ENCODE data around the gene KRT82. TPM values are rescaled to one million over a fixed set of nuclear protein-coding genes. Genes with fewer than 3 reads are reported as not detected.

The KRT82 gene
- total RNA-seq, 1 donor from 2014 or later: not detected

DNA sequence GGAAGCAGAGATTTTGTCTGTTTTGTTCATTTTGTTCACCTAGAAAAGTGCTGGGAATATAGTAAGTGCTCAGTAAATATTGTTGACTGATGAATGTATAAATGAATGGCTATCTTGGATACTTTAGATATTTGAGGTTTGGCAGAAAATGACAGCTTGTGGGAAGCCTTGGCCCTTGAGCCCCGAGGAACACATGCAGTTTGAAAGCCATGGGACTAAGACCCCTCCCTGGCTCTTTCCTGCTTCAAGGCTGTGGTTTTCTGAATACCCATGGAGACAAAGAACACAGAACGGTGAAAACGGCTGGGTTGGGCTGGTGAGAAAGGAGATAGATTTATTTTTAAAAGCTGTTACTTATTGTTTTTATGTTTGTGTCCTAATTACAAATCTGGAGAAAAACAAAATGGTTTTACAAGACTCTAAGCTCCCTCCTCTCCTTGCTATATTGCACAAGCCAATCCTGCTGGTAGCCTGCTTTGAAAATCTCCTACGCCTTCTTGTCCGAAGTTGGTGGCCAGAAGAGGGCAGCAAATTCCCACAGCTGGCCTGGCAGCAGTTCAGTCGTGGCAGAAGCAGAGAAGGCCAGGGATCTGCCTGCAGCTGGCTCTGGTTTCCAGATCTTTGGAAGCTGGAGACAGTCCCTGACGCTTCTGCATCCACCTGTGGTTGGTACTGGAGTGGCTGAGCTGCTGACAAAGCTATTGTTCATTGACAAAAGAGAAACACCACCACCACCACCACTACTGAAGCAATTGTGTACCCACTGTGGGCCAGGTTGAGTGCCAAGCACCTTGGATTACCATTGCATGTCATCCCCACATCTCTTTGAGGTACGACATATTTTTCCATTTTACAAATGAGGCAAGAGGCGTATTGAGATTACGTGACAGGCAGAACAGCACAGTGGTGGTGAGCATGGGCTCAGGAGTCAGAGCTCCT lies 33.6 kb downstream of the KRT82 start:
- TF ChIP-seq, protein P1, sequence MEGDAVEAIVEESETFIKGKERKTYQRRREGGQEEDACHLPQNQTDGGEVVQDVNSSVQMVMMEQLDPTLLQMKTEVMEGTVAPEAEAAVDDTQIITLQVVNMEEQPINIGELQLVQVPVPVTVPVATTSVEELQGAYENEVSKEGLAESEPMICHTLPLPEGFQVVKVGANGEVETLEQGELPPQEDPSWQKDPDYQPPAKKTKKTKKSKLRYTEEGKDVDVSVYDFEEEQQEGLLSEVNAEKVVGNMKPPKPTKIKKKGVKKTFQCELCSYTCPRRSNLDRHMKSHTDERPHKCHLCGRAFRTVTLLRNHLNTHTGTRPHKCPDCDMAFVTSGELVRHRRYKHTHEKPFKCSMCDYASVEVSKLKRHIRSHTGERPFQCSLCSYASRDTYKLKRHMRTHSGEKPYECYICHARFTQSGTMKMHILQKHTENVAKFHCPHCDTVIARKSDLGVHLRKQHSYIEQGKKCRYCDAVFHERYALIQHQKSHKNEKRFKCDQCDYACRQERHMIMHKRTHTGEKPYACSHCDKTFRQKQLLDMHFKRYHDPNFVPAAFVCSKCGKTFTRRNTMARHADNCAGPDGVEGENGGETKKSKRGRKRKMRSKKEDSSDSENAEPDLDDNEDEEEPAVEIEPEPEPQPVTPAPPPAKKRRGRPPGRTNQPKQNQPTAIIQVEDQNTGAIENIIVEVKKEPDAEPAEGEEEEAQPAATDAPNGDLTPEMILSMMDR (conservative IDR thresholded peaks at IDR 0.05): peak; percentile 91
- H3K27ac Mint-ChIP-seq (ENCODE audit: unreplicated experiment): no peak overlapping the region
- no peaks in the 10 kb centered on the region for H3K9me3 Mint-ChIP-seq
- no peak overlapping the region for H3K4me3 Mint-ChIP-seq
- H3K36me3 Mint-ChIP-seq (ENCODE audit: low read depth): no peaks in the 10 kb centered on the region
- peak; percentile 80 for DNase-seq (ENCODE audit: low read depth, low spot score)
- peaks cover 11% of the 10 kb centered on the region for H3K27me3 Mint-ChIP-seq (ENCODE audit: low read depth)
- H3K4me1 Mint-ChIP-seq: peaks cover 8% of the 10 kb centered on the region

DNA sequence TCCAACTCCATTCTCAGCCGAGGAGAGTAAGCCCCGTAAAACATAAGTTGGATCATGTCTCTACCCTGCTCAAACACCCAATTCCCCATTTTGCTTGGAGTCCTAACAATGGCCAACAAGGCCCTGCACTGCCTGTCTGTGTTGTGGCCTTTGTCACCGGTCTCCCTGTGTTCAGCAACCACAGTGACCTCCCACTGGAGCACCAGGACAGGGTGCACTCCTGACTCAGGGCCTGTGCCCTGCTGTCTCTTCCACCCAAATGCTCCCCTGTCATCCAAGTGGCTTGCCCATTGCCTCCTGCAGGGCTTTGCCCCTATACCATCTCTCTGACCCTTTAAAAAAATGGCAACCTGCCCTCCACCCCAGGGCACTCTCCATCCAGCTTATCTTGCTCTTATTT lies 34.4 kb downstream of the KRT82 start:
- H3K4me1 Mint-ChIP-seq: peaks cover 8% of the 10 kb centered on the region
- TF ChIP-seq, protein P1 (conservative IDR thresholded peaks at IDR 0.05): no peak
- H3K9me3 Mint-ChIP-seq: no peaks in the 10 kb centered on the region
- H3K27ac Mint-ChIP-seq (ENCODE audit: unreplicated experiment): no peak overlapping the region
- peaks cover 14% of the 10 kb centered on the region for H3K27me3 Mint-ChIP-seq (ENCODE audit: low read depth)
- H3K36me3 Mint-ChIP-seq (ENCODE audit: low read depth): no peaks in the 10 kb centered on the region
- H3K4me3 Mint-ChIP-seq: no peak overlapping the region
- no peak for DNase-seq (ENCODE audit: low read depth, low spot score)

DNA sequence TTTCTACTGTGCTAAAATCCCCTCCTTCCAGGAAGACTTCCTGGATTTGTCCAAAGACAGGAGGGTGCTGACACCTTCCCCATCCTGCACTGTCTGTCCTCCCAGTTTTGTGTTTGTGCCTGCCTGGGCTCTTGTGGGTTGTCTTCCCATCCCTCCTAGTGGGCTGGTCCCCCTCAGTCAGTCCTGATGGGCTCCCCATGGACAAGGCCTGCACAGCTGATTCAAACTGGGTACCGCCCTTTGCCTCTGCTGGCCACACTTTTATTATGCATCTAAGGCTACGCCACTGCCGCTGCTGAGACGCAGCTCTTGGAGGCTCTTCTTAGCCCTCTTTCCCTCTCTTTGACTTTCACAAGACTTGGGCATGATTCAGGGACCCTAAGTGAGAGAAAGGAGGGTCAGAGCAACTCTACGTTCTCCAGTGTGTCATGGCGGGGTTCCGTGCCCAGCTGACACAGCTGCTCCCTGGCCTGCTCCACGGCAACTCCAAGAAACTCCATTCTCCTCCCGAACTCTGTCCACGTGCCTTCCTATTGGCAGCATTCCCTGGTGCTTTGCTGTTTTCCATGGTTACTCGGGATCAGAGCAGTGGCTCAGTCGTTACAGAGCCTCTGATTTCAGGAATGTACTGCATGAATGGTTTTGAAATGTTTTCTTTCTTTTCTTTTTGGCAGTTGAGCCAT lies 35.1 kb downstream of the KRT82 start:
- Mint-ChIP-seq H3K4me1 (peaks cover 8% of the 10 kb centered on the region), H3K27ac (ENCODE audit: unreplicated experiment) (peak overlapping the region; percentile 93), H3K27me3 (ENCODE audit: low read depth) (peaks cover 14% of the 10 kb centered on the region), H3K36me3 (ENCODE audit: low read depth) (no peaks in the 10 kb centered on the region), H3K9me3 (no peaks in the 10 kb centered on the region), H3K4me3 (no peak overlapping the region)
- TF ChIP-seq, protein P1 (conservative IDR thresholded peaks at IDR 0.05): no peak
- no peak for DNase-seq (ENCODE audit: low read depth, low spot score)

DNA sequence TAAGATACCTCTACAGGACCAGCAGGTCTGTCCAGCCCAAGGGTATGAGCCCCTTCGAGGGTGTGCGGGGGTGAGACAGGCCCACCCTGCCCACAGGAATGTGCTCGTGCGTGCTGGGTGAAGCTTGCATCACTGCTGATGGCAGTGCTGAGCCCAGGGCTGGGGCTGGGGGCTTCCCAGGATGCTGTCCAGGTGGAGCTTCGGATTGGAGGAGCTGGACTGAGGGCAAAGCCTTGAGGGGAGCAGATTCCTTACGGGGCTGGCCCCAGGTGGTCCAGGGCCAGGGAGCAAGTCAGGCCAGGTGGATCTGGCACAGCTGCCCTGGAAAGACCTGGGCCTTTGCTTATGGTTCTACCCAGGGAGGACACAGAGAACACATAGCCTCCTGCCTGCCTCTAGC lies 36.3 kb downstream of the KRT82 start:
- Mint-ChIP-seq H3K4me3 (no peak overlapping the region), H3K36me3 (ENCODE audit: low read depth) (no peaks in the 10 kb centered on the region), H3K27me3 (ENCODE audit: low read depth) (peaks cover 14% of the 10 kb centered on the region), H3K9me3 (no peaks in the 10 kb centered on the region), H3K4me1 (peaks cover 8% of the 10 kb centered on the region), H3K27ac (ENCODE audit: unreplicated experiment) (no peak overlapping the region)
- DNase-seq (ENCODE audit: low read depth, low spot score): no peak
- TF ChIP-seq, protein P1 (conservative IDR thresholded peaks at IDR 0.05): no peak

DNA sequence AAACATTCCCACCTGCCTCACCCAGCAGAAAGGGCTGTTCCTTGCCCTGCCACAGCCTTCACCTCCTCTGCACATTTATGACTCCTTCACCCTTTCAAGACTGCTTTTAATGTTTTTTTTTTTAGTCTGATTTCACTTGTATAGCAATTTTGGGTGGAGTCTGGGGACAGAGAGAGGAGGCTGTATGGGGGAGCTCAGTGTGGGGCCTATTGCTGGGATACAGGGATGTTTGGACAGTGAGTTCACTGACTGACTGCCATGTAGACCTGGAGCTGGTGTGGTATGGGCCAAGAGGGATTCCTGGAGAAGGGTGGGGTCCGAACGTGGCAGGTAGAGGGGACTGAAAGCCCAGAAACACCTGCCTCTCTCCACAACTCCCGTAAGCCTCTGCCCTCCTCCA lies 36.9 kb downstream of the KRT82 start:
- peaks cover 14% of the 10 kb centered on the region for H3K27me3 Mint-ChIP-seq (ENCODE audit: low read depth)
- H3K27ac Mint-ChIP-seq (ENCODE audit: unreplicated experiment): no peak overlapping the region

More for the DNA sequence above, 36.9 kb downstream of the KRT82 start:
- Mint-ChIP-seq H3K9me3 (no peaks in the 10 kb centered on the region), H3K36me3 (ENCODE audit: low read depth) (no peaks in the 10 kb centered on the region), H3K4me3 (no peak overlapping the region), H3K4me1 (peaks cover 8% of the 10 kb centered on the region)
- TF ChIP-seq, protein P1 (conservative IDR thresholded peaks at IDR 0.05): no peak
- no peak for DNase-seq (ENCODE audit: low read depth, low spot score)
